Measurements from ENCODE around the gene TSGA10IP. TPM values are rescaled to one million over a fixed set of nuclear protein-coding genes. Genes with fewer than 3 reads are reported as not detected.

TSGA10IP gene
- total RNA-seq, 2 experiments from 2014 or later = not detected

GRCh38 chr11:65976216-65977176 lies 31.2 kb downstream of the TSGA10IP start:
- DNase-seq = no peak
- no peaks in the 10 kb centered on the region for H3K4me1 ChIP-seq (ENCODE audit: insufficient read depth, low read length)
- TF ChIP-seq CTCF (IDR thresholded peaks at IDR 0.05) = no peak
- ChIA-PET CTCF (no interaction called here), POLR2A (no interaction called here)
- H3K27ac Mint-ChIP-seq = peak overlapping the region; percentile 49
- no peaks in the 10 kb centered on the region for H3K27me3 Mint-ChIP-seq
- no peak for ATAC-seq (ENCODE audit: poor library complexity)
- peaks cover 68% of the 10 kb centered on the region for H3K36me3 Mint-ChIP-seq (ENCODE audit: low read depth)
- H3K27me3 ChIP-seq (ENCODE audit: control insufficient read depth in 1 of 2, insufficient read depth in 2 of 2, low read length in 2 of 2) = no peaks in the 10 kb centered on the region
- no peaks in the 10 kb centered on the region for H3K9me3 Mint-ChIP-seq
- no peaks in the 10 kb centered on the region for H3K4me1 Mint-ChIP-seq (ENCODE audit: low read depth)
- no peaks in the 10 kb centered on the region for H3K9me3 ChIP-seq (ENCODE audit: control insufficient read depth in 1 of 2, insufficient read depth in 1 of 2, low read length in 2 of 2)
- H3K27ac ChIP-seq (ENCODE audit: low read depth in 1 of 2, low read length in 2 of 2) = no peak overlapping the region
- no peak overlapping the region for H3K4me3 ChIP-seq (ENCODE audit: low read length)
- intact Hi-C loops (cut with DNase I, micrococcal nuclease) = no loop called here
- H3K36me3 ChIP-seq (ENCODE audit: insufficient read depth, low read length) = peaks cover 61% of the 10 kb centered on the region
- peak overlapping the region; percentile 3 for H3K4me3 Mint-ChIP-seq

GRCh38 chr11:65977621-65978390 lies 32.5 kb downstream of the TSGA10IP start:
- Mint-ChIP-seq H3K27ac (no peak overlapping the region), H3K4me3 (no peak overlapping the region), H3K9me3 (no peaks in the 10 kb centered on the region), H3K36me3 (ENCODE audit: low read depth) (peaks cover 57% of the 10 kb centered on the region), H3K27me3 (no peaks in the 10 kb centered on the region), H3K4me1 (ENCODE audit: low read depth) (no peaks in the 10 kb centered on the region)
- intact Hi-C loops (cut with DNase I, micrococcal nuclease) = no loop called here
- Histone ChIP-seq H3K4me1 (ENCODE audit: insufficient read depth, low read length) (no peaks in the 10 kb centered on the region), H3K27me3 (ENCODE audit: control insufficient read depth in 1 of 2, insufficient read depth in 2 of 2, low read length in 2 of 2) (no peaks in the 10 kb centered on the region), H3K4me3 (ENCODE audit: low read length) (no peak overlapping the region), H3K9me3 (ENCODE audit: control insufficient read depth in 1 of 2, insufficient read depth in 1 of 2, low read length in 2 of 2) (no peaks in the 10 kb centered on the region), H3K36me3 (ENCODE audit: insufficient read depth, low read length) (peaks cover 51% of the 10 kb centered on the region), H3K27ac (ENCODE audit: low read depth in 1 of 2, low read length in 2 of 2) (no peak overlapping the region)
- TF ChIP-seq CTCF (IDR thresholded peaks at IDR 0.05) = no peak
- ATAC-seq (ENCODE audit: poor library complexity) (no peak), DNase-seq (no peak)
- ChIA-PET POLR2A (no interaction called here), CTCF (no interaction called here)

GRCh38 chr11:65978391-65979238 lies 33.3 kb downstream of the TSGA10IP start:
- intact Hi-C loops (cut with DNase I, micrococcal nuclease) = no loop called here
- Mint-ChIP-seq H3K9me3 (no peaks in the 10 kb centered on the region), H3K4me1 (ENCODE audit: low read depth) (no peaks in the 10 kb centered on the region), H3K4me3 (no peak overlapping the region), H3K36me3 (ENCODE audit: low read depth) (peaks cover 49% of the 10 kb centered on the region), H3K27me3 (no peaks in the 10 kb centered on the region), H3K27ac (no peak overlapping the region)
- TF ChIP-seq CTCF (IDR thresholded peaks at IDR 0.05) = no peak
- no peak for ATAC-seq (ENCODE audit: poor library complexity)
- Histone ChIP-seq H3K27ac (ENCODE audit: low read depth in 1 of 2, low read length in 2 of 2) (no peak overlapping the region), H3K27me3 (ENCODE audit: control insufficient read depth in 1 of 2, insufficient read depth in 2 of 2, low read length in 2 of 2) (no peaks in the 10 kb centered on the region), H3K36me3 (ENCODE audit: insufficient read depth, low read length) (peaks cover 46% of the 10 kb centered on the region), H3K4me3 (ENCODE audit: low read length) (no peak overlapping the region), H3K4me1 (ENCODE audit: insufficient read depth, low read length) (no peaks in the 10 kb centered on the region), H3K9me3 (ENCODE audit: control insufficient read depth in 1 of 2, insufficient read depth in 1 of 2, low read length in 2 of 2) (no peaks in the 10 kb centered on the region)
- no peak for DNase-seq
- ChIA-PET POLR2A (no interaction called here), CTCF (no interaction called here)
